Esophagus muscularis mucosa (tissue), 4 donors: Measurements from ENCODE around the gene KCP.

Source experiments
- EP300 ChIP-seq: sonication (generic); formaldehyde crosslinking; IDR thresholded peaks from one replicate; pipeline ENCODE4 v1.6.1; 2017; ENCODE audit warnings: antibody characterized with exemption
- POLR2A ChIP-seq: fragments of 450-650 bp; IDR thresholded peaks from one replicate; pipeline ENCODE4 v1.6.1; 2017; ENCODE audit warnings: antibody characterized with exemption, moderate library complexity, mild to moderate bottlenecking, low read depth
- POLR2AphosphoS5 ChIP-seq, 2 donors: sonication (generic); formaldehyde crosslinking; IDR thresholded peaks; one replicate each; pipeline ENCODE4 v1.6.1; 2017; ENCODE audit warnings: antibody characterized with exemption in 2 of 2
- TF ChIP-seq, protein P1 (sequence below), 3 experiments: fragments of 200-600 bp in 2 of 3; fragments of 450-650 bp in 1 of 3; sonication (generic) in 2 of 3; IDR thresholded peaks; one replicate each; pipeline ENCODE4 v1.5.1; 2017 to 2019; ENCODE audit warnings: antibody characterized with exemption in 3 of 3, mild to moderate bottlenecking in 2 of 3, moderate library complexity in 1 of 3

DNA sequence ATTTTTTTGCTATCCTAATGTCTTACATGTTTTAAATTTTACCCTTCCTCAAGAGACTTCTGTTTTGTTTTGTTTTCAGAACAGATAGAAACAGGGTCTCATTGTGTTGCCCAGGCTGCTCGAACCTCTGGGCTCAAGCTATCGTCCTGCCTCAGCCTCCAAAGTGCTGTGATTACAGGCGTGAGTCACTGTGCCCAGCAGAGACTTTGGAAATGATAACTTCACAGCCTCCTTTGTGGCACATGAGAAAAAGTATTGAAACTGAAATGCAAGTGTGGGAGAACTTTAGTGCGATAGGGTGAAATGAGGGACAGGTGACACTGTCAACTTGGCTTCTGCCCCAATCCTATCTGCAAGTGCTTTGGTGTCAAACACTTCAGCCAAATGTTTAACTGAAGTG lies 48.8 kb upstream of the KCP start:
- no peak for TF ChIP-seq POLR2AphosphoS5 (IDR thresholded peaks at IDR 0.05)
- TF ChIP-seq, protein P1, sequence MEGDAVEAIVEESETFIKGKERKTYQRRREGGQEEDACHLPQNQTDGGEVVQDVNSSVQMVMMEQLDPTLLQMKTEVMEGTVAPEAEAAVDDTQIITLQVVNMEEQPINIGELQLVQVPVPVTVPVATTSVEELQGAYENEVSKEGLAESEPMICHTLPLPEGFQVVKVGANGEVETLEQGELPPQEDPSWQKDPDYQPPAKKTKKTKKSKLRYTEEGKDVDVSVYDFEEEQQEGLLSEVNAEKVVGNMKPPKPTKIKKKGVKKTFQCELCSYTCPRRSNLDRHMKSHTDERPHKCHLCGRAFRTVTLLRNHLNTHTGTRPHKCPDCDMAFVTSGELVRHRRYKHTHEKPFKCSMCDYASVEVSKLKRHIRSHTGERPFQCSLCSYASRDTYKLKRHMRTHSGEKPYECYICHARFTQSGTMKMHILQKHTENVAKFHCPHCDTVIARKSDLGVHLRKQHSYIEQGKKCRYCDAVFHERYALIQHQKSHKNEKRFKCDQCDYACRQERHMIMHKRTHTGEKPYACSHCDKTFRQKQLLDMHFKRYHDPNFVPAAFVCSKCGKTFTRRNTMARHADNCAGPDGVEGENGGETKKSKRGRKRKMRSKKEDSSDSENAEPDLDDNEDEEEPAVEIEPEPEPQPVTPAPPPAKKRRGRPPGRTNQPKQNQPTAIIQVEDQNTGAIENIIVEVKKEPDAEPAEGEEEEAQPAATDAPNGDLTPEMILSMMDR (IDR thresholded peaks at IDR 0.05), result no peak
- TF ChIP-seq EP300, result no peak
- TF ChIP-seq POLR2A, result no peak
